Tibial nerve (tissue), 4 donors: Measurements from ENCODE around the gene IRX3.

Experiments
- EP300 ChIP-seq, 2 donors: sonication (generic); formaldehyde crosslinking; IDR thresholded peaks; one replicate each; pipeline ENCODE4 v1.6.1; 2017; ENCODE audit warnings: antibody characterized with exemption in 2 of 2, mild to moderate bottlenecking in 1 of 2
- POLR2A ChIP-seq, 2 donors: fragments of 450-650 bp; IDR thresholded peaks; one replicate each; pipeline ENCODE4 v1.6.1; 2017; ENCODE audit warnings: antibody characterized with exemption in 2 of 2, mild to moderate bottlenecking in 2 of 2, moderate library complexity in 2 of 2
- TF ChIP-seq, protein P1 (sequence below), 5 experiments: fragments of 200-600 bp in 3 of 5; fragments of 450-650 bp in 2 of 5; sonication (generic) in 3 of 5; IDR thresholded peaks; one replicate each; pipeline ENCODE4 v1.5.1; 2016 to 2019; ENCODE audit warnings: antibody characterized with exemption in 5 of 5, mild to moderate bottlenecking in 3 of 5, moderate library complexity in 2 of 5

DNA sequence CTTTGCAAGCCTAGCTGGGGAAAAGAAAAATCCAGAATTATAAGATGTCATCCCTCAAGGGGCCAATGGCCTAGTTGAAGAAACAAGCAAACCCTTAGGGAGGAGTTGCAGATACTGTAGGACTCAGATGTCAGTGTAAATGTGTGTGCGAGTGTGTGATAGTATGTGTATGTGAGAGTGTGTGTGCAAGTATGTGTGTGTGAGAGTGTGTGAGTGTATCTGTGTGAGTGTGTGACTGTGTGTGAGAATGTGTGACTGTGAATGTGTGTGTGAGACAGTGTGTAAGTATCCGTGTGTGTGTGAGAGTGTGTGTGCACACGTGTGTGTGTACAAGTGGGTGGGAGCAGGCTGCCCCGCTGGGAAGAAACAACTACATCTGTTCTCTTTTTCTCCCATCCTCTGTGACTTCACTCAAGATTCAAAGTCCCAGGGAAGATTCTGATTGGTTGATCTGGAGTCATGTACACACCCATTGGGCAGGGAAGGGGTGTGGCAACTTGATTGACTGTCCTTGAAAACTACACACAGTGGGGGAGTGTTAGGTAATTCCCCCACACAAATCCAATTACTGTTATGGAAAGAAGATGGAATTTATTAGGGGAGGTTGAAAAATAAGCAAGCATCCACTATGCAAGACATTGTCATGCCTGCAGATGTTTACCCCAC, 40.7 kb downstream of the IRX3 start:
- TF ChIP-seq, protein P1, sequence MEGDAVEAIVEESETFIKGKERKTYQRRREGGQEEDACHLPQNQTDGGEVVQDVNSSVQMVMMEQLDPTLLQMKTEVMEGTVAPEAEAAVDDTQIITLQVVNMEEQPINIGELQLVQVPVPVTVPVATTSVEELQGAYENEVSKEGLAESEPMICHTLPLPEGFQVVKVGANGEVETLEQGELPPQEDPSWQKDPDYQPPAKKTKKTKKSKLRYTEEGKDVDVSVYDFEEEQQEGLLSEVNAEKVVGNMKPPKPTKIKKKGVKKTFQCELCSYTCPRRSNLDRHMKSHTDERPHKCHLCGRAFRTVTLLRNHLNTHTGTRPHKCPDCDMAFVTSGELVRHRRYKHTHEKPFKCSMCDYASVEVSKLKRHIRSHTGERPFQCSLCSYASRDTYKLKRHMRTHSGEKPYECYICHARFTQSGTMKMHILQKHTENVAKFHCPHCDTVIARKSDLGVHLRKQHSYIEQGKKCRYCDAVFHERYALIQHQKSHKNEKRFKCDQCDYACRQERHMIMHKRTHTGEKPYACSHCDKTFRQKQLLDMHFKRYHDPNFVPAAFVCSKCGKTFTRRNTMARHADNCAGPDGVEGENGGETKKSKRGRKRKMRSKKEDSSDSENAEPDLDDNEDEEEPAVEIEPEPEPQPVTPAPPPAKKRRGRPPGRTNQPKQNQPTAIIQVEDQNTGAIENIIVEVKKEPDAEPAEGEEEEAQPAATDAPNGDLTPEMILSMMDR (IDR thresholded peaks at IDR 0.05) = no peak
- no peak for TF ChIP-seq POLR2A (IDR thresholded peaks at IDR 0.05)
- no peak for TF ChIP-seq EP300 (IDR thresholded peaks at IDR 0.05)
